Loucy (cell line): Measurements from ENCODE around the gene CPZ.

Experiments used
- H2AFZ ChIP-seq: fragments of 200-600 bp; sonication (generic); 2 replicates; pipeline ENCODE4 v1.6.0; 2016; ENCODE audit warnings: antibody characterized with exemption, mild to moderate bottlenecking, low read length, moderate library complexity
- H3F3A ChIP-seq: fragments of 200-600 bp; 2 replicates; pipeline ENCODE4 v1.6.0; 2016; ENCODE audit warnings: antibody characterized with exemption, low read depth, mild to moderate bottlenecking
- H3K27me3 ChIP-seq: fragments of 200-600 bp; sonication (generic); 2 replicates; pipeline ENCODE4 v1.6.1; 2014; ENCODE audit warnings: low read length, mild to moderate bottlenecking; ENCODE audit not compliant: insufficient read depth, poor library complexity, severe bottlenecking
- H3K36me3 ChIP-seq: fragments of 200-600 bp; sonication (generic); 2 replicates; pipeline ENCODE4 v1.6.1; 2016; ENCODE audit warnings: low read length; ENCODE audit not compliant: insufficient read depth
- H3K4me1 ChIP-seq: fragments of 200-600 bp; sonication (generic); 2 replicates; pipeline ENCODE4 v1.5.1; 2014; ENCODE audit warnings: low read length, mild to moderate bottlenecking; ENCODE audit not compliant: insufficient read depth, poor library complexity, severe bottlenecking
- H3K4me2 ChIP-seq: fragments of 200-600 bp; sonication (generic); 2 replicates; pipeline ENCODE4 v1.6.0; 2014; ENCODE audit warnings: antibody characterized with exemption, low read length, low read depth, mild to moderate bottlenecking; ENCODE audit not compliant: poor library complexity, severe bottlenecking
- H3K4me3 ChIP-seq: fragments of 200-600 bp; sonication (generic); 2 replicates; pipeline ENCODE4 v1.5.1; 2014; ENCODE audit warnings: low read length, mild to moderate bottlenecking, mixed read lengths; ENCODE audit not compliant: poor library complexity, severe bottlenecking
- H3K79me2 ChIP-seq: fragments of 200-600 bp; sonication (generic); 2 replicates; pipeline ENCODE4 v1.6.1; 2014; ENCODE audit warnings: low read length; ENCODE audit not compliant: insufficient read depth
- H3K9ac ChIP-seq: fragments of 200-600 bp; sonication (generic); 2 replicates; pipeline ENCODE4 v1.6.0; 2014; ENCODE audit warnings: mild to moderate bottlenecking, low read depth, low read length, moderate library complexity; ENCODE audit not compliant: poor library complexity, severe bottlenecking
- H3K9me2 ChIP-seq: fragments of 200-600 bp; sonication (generic); replicated peaks from 2 replicates; pipeline ENCODE4 v1.6.1; 2016; ENCODE audit warnings: low read depth, low read length, mixed read lengths
- H3K9me3 ChIP-seq: fragments of 200-600 bp; sonication (generic); 2 replicates; pipeline ENCODE4 v1.6.1; 2014; ENCODE audit warnings: mild to moderate bottlenecking, antibody characterized with exemption, low read length, low read depth; ENCODE audit not compliant: insufficient read depth
- H4K20me1 ChIP-seq: fragments of 200-600 bp; sonication (generic); 2 replicates; pipeline ENCODE4 v1.6.0; 2014; ENCODE audit warnings: antibody characterized with exemption, low read length, mild to moderate bottlenecking; ENCODE audit not compliant: insufficient read depth, poor library complexity, severe bottlenecking
- EZH2phosphoT487 ChIP-seq: fragments of 200-600 bp; IDR thresholded peaks from 2 replicates; pipeline ENCODE4 v1.6.1; 2018; ENCODE audit warnings: antibody characterized with exemption, mild to moderate bottlenecking, moderate library complexity, borderline replicate concordance
- TF ChIP-seq, protein P1 (sequence below): fragments of 200-600 bp; sonication (generic); conservative IDR thresholded peaks from 2 replicates; pipeline ENCODE4 v1.5.1; 2014; ENCODE audit warnings: mild to moderate bottlenecking, antibody characterized with exemption, low read length

The CPZ gene

DNA sequence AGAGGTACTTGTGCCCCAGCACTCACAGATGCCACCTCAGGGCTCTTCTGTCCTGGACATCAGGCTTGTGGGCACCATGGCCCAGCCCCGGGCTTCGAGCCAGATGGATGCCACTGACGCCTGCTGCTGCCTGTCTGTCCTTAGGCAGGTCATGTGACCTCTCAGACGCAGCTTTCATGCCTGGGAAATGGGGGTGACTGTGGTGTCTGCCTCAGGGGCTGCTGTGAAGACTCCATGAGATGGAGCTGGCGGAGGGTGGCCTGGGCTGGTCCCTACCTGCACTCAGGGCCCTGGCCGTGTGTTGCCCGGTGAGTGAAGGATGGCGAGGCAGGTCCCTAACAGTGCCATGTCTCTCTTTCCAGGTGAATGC is 6.5 kb downstream of the CPZ start:
- Histone ChIP-seq H3K79me2 (no peaks in the 10 kb centered on the region), H3K4me3 (no peak overlapping the region), H4K20me1 (no peaks in the 10 kb centered on the region), H3K9me2 (no peaks in the 10 kb centered on the region), H3K27me3 (no peaks in the 10 kb centered on the region), H3F3A (no peaks in the 10 kb centered on the region), H3K4me2 (no peak overlapping the region), H2AFZ (no peak overlapping the region), H3K9me3 (no peaks in the 10 kb centered on the region; the same call in 1 of the 2 replicates), H3K36me3 (no peaks in the 10 kb centered on the region), H3K4me1 (no peaks in the 10 kb centered on the region), H3K9ac (no peak overlapping the region)
- TF ChIP-seq EZH2phosphoT487, result no peak
- TF ChIP-seq, protein P1, sequence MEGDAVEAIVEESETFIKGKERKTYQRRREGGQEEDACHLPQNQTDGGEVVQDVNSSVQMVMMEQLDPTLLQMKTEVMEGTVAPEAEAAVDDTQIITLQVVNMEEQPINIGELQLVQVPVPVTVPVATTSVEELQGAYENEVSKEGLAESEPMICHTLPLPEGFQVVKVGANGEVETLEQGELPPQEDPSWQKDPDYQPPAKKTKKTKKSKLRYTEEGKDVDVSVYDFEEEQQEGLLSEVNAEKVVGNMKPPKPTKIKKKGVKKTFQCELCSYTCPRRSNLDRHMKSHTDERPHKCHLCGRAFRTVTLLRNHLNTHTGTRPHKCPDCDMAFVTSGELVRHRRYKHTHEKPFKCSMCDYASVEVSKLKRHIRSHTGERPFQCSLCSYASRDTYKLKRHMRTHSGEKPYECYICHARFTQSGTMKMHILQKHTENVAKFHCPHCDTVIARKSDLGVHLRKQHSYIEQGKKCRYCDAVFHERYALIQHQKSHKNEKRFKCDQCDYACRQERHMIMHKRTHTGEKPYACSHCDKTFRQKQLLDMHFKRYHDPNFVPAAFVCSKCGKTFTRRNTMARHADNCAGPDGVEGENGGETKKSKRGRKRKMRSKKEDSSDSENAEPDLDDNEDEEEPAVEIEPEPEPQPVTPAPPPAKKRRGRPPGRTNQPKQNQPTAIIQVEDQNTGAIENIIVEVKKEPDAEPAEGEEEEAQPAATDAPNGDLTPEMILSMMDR, result no peak

DNA sequence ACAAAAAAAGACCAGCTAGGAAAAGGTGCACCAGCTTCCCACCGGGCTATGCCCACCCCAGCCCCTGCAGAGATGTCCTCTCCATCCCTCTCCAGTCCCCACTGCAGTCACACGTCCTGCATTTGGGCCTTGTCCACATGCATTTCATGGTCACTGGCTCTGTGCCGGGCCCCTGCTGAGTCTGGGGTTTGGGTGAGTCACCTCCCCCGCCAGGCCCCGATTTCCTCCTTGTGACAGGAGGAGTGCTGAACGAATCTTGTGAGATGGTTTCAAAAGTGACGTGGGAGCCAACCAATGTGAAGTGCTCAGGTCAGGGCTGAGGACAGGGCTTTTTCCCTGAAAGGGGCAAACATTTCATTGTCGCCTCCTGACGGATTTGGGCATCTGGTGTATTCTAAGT is 7.1 kb downstream of the CPZ start:
- Histone ChIP-seq H3K9me3 (no peaks in the 10 kb centered on the region; the same call in 1 of the 2 replicates), H3K9ac (no peak overlapping the region), H3K79me2 (no peaks in the 10 kb centered on the region), H3F3A (no peaks in the 10 kb centered on the region), H3K27me3 (no peaks in the 10 kb centered on the region), H3K4me2 (no peak overlapping the region), H2AFZ (no peak overlapping the region), H3K4me1 (no peaks in the 10 kb centered on the region), H3K4me3 (no peak overlapping the region), H4K20me1 (no peaks in the 10 kb centered on the region), H3K9me2 (no peaks in the 10 kb centered on the region), H3K36me3 (no peaks in the 10 kb centered on the region)
- TF ChIP-seq, protein P1, result no peak
- TF ChIP-seq EZH2phosphoT487, result no peak

DNA sequence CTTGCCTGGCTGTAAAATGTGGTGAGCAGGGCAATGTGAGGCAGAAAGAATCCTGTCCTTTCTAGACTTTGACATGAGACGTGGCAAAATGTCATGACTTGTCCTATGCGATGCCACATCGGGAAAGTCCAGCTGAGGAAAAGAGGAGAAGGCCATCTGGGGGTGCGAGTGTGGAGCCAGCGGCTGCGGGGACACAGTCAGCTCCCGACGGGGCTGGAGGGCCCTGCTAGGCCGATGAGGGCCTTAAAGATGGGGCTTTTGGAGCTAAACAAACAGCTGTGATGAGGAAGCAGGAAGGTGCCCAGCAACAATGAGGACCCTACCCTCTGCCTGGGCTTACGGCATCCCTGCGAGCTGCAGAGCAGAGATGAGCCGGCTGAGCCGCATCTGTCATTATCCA is 7.7 kb downstream of the CPZ start:
- H4K20me1 ChIP-seq, result no peaks in the 10 kb centered on the region
- no peaks in the 10 kb centered on the region for H3K4me1 ChIP-seq
- H3K9me3 ChIP-seq, result no peaks in the 10 kb centered on the region; the same call in 1 of the 2 replicates
- H3F3A ChIP-seq, result no peaks in the 10 kb centered on the region
- no peak for TF ChIP-seq EZH2phosphoT487
- no peak overlapping the region for H3K4me2 ChIP-seq
- H3K36me3 ChIP-seq, result no peaks in the 10 kb centered on the region
- H3K9me2 ChIP-seq, result no peaks in the 10 kb centered on the region
- H3K4me3 ChIP-seq, result no peak overlapping the region
- no peaks in the 10 kb centered on the region for H3K27me3 ChIP-seq
- no peaks in the 10 kb centered on the region for H3K79me2 ChIP-seq
- H2AFZ ChIP-seq, result no peak overlapping the region
- H3K9ac ChIP-seq, result no peak overlapping the region

DNA sequence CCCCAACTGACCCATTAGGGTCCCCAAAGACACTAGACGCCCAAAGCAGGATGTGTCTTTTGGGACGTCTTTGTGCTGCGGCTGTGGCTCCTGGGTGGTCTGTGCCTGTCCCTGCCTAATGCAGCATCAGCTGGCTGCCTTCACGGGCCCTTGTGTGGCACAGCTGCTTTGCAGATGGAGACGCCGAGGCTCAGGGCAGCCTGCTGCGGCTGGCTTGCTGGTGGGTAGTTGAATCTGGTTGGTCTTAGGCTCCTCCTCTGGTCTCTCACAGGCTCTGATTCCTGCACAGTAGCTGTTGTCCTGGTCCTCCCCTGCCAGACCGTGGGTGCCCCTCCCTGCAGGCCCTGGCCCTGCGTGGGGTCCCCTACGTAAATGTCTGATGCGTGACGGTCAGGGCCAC is 8.1 kb downstream of the CPZ start:
- no peaks in the 10 kb centered on the region for H3F3A ChIP-seq
- H3K4me3 ChIP-seq, result no peak overlapping the region
- TF ChIP-seq, protein P1, result no peak
- TF ChIP-seq EZH2phosphoT487, result no peak
- no peaks in the 10 kb centered on the region for H3K4me1 ChIP-seq
- no peaks in the 10 kb centered on the region for H3K79me2 ChIP-seq
- H3K36me3 ChIP-seq, result no peaks in the 10 kb centered on the region
- no peaks in the 10 kb centered on the region; the same call in 1 of the 2 replicates for H3K9me3 ChIP-seq
- no peaks in the 10 kb centered on the region for H3K27me3 ChIP-seq
- no peak overlapping the region for H3K4me2 ChIP-seq
- no peak overlapping the region for H2AFZ ChIP-seq
- no peaks in the 10 kb centered on the region for H3K9me2 ChIP-seq
- no peak overlapping the region for H3K9ac ChIP-seq
- no peaks in the 10 kb centered on the region for H4K20me1 ChIP-seq
